ENCODE data around the gene COLEC12.

COLEC12 gene

DNA sequence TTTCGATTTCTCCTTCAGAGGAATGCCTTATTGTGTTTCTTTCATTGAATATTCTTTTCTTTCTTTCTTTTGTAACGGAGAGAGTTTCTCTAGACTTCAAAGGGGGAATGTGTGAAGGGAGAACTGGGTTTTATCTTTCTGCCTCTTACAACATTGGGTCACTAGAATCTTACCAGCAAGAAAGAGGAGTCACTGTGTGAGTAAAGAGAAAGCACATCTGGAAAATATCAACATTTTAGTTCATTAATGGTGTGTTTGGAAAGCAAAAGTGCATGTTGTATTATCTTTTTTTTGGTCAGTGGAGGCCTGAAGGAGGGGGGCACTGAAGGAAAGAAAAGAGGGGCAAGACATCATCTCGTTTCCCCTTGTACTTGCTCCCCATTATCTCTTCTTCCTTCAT lies 146.0 kb downstream of the COLEC12 start:
- DNase-seq, result no peak

DNA sequence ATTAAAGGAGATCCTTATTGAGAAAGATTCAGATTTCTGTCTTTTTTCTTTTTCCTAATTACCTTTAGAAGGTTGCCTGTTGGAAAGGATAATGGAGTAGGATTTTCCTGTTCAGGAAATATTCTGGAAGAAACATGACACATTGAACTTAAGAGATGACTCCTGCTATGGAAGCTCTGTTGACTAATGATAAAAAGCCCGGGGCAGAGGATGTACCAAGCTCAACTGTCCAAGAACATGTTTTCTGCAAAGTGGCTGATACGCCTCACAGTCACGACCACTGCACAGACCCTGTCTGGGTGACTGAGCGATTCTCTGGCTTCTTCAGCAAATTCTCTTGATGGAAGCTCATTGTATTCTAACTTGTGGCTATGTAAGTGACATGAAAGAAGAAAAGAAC lies 146.5 kb downstream of the COLEC12 start:
- peak; percentile 57 for DNase-seq

DNA sequence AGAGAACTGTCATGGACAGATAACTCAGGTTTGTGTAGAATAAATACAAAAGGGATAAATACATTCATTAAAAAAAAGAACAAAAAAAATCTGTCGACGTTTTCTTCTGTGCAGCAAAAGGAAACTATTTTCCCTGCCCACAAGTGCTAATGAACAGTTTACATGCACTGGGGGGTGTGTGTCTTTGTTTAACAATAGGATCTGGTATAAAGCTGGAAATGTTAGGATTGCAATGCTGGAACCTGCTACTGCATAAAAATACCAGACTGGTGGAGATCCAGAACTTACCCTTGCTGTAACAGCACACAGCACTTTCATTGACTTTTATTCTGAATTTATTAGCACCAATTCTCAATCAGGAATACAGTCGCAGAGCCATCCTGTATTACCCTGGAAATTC lies 148.1 kb downstream of the COLEC12 start:
- no peak for DNase-seq

DNA sequence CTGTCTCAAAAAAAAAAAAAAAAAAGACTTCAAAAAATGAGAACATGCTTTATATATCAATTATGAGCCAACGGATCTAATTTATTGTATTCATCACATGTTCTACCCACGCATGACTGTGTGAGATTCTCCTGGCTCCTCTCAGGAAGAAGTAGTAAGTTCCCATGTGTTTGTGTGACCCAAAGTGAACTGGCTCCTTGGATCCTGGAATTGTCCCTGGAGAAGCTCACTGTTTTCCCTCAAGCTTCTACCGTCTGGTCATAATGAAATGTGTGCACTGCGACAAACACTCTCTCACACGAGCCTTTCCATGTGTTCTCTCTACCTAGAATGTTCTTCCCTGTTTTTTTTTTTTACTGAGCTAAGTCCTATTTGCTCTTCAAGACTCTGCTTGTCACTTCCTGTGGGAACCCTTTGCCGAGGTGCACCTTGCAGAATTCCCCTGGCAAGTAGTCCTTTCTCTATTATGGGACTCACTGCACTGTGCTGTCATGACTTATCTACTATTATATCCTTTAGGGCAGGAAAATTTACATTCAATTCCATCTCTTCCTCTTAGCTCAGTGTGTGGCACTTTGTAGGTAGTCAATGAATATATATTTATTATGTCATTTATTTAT lies 149.4 kb downstream of the COLEC12 start:
- DNase-seq, result no peak

DNA sequence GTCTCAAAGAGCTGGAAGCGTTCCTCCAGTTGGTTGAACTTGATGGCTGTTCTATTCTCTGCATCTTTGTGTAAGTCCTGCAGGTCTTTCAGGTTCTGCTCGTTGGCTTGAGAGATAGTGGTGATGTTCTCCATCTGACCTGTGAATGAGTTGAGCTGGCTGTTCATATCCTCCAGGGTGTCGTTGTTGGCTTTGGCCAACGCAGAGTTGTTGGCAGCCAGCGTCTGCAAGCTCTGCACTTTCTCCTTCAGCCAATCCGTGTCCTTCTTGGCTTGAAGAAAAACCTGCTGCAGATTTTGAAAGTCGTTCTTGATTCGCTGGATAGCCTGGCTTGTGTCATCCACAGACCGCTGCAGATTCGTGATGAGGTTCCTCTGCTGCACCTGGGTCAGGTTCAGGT lies 153.9 kb downstream of the COLEC12 start:
- no peak for DNase-seq

DNA sequence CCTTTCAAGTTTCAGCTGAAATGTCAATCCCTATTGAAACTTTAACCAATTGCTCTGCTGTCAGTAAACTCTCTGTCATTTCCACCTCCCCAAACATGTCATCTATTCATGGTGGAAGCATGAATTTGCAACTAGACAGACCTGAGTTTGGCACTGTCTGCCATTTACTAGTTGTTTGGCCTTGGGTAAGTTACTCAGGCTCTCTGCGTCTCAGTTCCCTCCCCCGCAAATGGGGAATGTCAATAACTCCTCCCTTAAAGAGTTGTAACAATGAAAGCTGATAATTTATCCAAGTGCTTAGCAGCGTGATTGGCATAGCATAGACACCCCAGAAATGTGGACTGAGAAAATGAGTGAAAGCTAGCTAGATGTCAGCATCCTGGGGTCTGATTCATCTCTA lies 159.4 kb downstream of the COLEC12 start:
- DNase-seq, result no peak

DNA sequence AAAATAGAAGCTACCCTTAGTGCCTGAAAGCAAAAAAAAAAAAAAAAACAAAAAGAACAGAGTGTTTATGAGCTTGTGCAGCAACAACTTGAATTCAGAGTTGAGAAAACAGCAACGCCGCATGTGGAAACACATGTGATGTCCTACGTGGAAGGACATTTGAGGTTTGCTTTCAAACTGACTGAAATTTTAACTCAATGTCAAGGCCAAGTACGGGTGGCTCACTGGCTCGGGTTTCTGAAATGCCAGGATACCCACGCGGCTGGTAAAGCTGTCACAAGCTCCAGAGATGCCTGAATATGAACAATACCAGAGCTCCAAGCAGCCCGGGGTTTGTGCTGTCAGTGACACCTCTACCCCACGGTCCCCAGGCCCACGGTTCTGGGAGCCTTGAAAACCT lies 160.5 kb downstream of the COLEC12 start:
- no peak for DNase-seq

DNA sequence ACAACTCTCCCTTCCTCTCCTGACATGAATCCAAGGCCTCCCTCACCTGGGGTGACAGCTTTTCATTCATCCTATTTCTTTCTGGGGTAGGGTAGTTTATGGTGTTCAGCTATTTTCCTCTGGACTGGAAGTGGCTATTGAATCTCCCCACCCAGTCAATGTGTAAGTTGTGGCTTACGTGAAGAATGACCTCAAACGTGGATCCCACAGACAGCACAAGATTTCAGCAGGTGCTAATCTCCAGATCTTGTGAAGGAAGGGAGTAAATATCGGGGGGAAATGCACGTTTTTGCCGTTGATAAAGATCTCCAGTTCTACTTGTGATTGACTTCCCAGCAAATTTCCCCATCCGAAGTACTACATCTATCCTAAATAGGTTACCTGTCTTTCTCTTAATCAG lies 161.3 kb downstream of the COLEC12 start:
- no peak for DNase-seq

DNA sequence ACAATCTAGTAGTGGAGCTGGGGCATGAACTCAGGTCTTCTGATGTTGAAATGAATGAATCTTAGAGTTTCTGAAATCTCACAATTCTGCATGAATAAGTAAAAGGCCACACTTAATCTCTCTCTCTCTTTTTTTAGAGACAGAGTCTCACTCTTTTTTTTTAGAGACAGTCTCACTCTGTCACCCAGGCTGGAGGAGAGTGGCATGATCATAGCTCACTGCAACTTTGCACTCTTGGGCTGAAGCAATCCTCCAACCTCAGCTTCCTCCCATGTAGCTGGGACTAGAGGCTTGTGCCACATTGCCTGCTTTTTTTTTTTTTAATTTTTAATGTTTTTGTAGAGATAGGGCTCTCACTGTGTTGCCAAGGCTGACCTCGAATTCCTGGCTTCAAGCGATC lies 163.8 kb downstream of the COLEC12 start:
- no peak for DNase-seq

DNA sequence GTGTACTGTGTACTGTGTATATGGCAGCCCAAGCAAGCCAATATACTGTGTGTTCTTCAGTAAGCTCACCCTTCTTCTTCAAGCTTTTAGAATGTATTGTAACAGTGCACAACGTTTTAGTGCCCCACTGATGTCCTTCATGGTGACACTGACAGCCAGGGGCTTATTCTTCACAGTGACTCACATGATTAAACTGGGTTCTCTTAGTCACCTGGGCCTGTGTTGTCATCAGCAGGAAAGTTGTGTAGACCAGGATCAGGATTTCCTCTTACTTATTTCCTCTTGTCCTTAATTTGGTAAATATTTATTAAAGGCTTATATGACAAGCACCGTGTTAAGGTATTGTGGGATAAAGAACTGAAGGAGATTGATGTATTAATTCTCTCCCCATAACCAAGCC lies 164.8 kb downstream of the COLEC12 start:
- no peak for DNase-seq

DNA sequence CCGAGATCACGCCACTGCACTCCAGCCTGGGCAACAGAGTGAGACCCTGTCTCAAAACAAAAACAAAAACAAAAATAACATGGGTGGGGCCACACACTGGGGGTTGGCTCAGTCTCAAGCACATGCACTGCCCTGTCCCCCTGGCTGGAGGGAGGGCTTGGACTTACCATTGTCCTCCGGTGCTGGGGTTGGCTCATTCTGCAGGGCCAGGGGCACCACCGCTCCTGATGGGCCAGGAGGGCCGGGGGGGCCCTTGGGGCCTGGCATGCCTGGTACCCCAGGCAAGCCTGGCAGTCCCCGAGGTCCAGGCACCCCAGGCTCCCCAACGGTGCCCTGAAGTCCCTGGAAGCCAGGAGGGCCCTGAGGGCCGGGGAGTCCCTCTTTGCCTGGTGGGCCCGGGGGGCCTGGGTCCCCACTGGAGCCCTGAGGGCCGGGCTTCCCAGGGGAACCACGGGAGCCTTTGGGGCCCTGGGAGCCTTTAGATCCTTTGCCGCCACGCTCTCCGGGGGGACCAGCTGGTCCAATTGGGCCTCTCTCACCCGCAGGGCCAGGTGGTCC lies 165.8 kb downstream of the COLEC12 start:
- no peak for DNase-seq

DNA sequence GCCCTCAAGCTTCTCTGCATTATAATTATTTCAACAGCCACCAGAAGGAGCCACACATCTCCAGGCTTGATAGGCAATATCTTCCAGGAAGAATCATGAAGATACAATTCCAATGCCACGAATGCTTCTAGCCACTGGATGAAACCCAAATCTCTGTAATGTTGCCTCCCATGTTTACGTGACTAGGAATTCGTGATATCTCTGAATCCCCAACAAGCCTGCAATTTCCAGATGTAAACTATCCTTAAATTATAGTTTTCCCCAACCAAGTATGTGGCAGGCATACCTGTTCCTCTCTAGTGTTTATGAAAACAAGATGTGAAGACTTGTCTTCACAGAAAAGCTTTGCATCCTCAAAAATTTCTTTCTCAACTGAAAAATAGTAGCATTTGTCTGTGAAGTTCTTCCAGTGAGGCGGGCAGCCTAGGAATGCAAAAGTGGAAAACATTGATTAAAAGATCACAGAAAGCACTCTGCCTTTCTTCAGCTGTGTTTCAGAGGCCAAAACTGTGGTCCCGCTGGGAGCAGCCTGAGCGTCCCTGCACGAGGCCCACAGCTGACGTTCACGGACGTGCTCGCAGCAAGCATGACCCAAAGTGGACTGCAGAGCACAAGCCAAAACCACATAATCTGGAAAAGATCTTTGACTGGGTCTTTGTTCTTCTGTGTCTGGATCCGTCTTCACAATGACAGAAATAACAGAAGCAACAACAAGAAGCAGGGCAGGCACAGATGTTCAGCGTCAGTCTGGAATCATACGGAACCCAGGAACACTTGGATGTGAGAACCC lies 167.6 kb downstream of the COLEC12 start:
- no peak for DNase-seq

DNA sequence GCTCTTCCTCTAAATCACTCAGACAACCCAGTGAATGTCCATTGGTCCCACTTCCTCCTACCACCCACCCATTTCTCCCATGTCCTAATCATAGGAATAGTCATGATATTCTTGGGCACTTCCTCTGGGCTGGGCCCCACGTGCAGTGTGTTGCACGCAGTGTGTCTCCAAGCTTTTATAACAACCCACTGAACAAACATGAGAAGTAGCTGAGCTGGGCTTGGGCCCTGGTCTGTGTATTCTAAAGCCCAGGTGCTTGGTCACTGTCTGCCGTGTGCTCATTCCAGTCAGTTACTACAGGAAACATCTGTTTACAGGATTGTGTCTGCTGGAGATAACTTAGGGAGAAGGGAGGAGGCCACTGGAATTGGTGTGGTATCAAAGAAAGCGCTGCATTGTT lies 168.5 kb downstream of the COLEC12 start:
- DNase-seq, result no peak

DNA sequence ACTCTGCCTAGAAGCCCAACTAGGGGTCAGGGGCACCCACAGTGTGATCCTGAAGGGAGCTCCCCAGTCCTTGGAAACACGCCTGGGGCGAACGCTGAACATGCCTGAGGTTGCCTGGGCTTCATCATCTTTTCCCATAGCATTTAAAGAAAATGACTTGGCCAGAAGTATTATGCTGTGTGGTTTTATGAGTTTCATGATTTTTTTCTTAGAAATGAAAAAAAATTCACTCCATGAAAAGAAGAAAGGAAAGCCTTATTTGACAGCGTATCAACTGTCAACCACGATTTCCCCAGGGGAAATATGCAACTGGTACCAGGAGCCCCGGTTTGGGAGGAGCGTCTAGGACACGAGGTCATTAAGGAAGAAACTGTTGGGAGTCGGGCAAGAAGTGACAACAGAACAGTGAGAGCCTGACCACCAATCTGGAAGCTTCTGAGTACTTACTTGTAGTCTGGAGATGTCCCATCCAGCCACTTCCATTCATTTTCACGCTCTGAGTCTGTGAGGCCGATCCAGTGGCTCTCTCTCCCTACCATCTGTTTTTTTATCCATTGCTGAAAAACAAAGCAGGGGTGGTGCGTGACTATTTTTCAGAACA lies 169.2 kb downstream of the COLEC12 start:
- DNase-seq, result no peak

DNA sequence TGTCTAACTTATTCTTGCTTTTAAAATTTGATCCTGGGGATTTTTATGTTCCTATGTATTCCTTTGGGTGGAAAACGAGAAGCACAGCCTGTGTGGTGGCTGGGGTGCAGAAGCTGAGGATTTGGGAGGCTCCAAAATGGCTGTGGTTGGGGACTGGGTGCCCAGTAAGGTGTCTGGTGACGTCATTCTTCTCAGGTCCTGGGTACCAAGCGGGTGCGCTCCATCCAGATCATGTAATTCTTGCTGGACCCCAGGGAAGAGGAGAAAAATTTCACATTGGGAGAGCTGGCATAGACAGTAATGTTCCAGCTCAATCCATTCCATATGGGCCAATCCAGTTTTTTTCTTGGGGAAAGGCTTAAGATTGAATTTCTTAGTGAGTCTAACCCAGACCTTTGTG lies 171.6 kb downstream of the COLEC12 start:
- DNase-seq, result no peak

DNA sequence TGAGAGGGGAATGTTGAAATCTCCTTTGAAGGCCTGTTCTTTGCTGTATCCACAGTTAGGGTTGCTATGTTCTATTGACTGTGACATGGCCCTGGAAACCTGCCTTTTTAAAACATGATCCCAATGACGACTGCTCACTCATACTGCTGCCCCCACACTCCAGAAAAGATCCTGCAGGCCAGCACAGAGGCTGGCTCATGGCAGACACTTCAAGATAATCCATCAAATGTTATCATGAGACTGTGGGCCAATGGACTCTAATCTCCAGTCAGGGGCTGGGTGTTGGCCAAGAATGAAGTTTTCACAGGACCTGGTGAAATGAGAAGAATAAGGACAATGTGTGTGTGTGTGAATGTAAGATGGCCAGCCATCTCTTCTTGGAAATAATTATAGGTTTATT lies 173.7 kb downstream of the COLEC12 start:
- DNase-seq, result no peak

DNA sequence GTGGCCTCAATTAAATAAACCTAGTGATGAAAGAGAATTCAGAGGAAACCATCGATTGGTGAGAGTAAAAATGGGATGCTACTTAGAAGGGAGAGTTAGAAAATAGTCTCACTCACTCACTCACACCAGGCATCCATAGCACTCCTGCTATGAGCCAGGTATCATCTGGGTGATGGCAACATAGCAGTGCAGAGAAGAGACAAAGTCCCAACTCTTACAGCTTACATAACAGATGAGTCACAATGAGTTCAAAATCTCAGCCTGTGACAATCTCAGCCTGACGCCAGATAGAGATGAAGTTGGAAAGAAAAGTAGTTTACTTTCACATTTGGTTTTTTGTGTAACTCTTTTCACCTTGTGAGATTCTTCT lies 177.3 kb downstream of the COLEC12 start:
- peak; percentile 29 for DNase-seq

DNA sequence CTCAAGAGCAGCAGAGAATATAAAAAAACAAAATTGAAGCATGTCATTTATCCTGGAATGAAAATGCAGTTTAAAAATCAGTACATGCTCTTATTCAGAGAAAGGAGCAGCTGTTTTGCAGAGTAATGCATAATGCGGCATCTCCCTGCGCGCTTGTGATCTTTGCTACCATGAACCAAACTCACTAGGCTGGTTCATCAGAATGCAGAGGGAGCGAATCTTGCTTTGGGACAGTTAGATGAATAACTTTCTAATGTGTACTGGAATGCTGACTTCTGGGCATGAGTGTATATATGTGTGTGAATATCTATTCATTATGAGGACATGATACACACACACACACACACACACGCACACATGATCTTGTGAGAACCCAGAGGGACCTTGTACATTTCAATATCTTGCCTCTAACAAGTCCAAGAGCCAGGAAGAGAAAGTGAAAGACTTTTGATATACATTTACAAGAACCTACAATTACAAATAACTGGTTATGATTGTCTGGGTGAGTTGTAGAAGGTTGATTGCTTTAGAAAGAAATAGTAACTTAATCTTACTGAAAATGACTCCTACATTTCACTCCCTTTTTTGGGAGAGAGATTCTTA lies 178.5 kb downstream of the COLEC12 start:
- DNase-seq, result no peak

DNA sequence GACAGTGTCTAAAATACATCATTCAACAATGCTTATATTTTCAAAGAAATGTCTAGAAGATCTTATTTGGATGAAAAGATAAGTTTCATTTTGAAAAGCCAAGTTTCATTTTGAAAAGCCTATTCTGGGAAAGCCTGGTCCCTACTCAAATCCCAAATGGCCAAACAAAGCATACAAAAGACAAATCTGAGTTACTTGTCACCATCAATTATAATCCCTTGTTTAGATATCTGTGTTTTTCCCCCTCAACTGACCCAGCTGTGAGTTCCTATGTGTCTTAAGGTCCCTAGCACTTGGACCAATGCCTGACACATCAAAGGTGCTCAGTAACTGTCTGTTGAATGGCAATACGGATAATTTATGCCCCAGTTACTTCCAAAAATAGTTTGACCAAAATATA lies 180.3 kb downstream of the COLEC12 start:
- no peak for DNase-seq

DNA sequence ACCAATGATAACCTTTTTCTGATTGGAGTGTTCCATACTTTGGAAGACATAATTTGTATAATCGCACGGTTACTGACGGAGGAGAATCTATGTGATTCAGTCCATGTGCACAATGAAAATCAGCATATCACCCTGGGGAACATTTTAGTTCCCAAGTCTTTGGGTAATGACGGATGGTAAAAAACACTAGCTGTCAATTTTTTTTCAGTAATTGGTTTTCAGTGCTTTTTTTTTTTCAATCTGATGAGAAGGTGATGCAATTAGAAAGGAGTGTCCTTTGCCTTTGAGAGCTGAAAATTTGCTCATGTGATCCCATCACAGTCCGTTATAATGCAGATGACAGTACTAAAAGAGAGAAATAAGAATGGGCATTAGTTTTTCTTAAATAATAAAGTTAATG lies 180.8 kb downstream of the COLEC12 start:
- DNase-seq, result no peak

DNA sequence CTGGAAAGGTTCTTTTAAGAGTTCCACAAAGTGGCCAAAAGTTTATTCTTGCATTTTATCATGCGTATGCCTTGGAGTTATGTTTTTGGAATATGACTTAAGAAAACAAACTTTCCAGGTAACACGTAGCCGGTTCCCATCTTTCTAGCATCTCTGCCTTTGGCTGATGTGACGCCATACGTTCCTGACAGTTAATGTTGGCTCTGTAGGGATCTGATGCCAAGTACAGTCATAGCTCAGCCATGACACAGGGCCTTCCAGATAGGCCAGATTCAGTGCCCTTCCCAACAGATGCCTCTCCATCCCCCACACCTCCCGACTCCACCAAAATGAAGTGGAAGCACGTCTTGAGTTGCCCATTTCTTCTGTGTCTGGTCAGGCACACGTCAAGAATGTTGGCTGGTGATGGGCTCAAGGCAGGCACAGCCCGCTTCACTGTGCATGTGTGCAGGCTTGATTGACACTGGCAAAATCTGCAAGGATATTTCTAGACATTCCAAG lies 181.7 kb downstream of the COLEC12 start:
- DNase-seq, result no peak

DNA sequence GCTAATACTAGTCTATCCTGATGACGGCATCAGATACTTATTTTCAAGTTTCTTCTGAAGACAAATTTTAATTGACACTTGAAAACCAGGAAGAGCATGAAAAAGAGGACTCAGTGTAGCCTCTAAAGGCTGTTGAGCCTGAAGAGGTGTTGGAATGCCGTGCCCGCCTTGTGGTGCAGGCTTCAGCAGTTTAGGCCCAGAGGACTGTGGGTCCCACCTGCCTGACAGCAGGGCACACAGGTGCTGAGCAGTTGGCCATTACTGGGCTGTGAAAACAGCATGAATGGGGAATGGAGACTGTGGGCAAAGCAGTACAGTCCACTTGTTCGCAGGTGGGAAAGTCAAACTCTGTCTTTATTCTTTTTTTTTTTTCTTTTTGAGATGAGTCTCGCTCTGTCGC lies 182.9 kb downstream of the COLEC12 start:
- no peak for DNase-seq

DNA sequence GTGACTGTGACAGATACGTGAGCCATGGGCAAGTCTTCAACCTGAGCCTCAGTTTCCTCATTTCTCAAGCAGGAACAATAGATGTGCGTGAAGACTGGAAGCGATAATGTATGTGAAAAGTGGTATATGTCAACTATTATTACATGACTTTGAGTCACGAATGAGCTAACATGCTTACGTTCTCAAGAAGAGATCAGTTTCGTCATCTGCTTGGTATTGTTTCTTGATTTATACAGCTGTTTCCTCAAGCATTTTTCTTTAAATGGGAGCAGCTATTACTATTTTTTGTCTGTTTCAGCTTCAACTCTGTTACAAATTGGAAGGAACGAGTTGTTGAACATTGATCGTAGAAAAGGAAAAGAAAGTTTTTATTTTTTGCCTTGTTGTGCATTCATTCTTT lies 184.1 kb downstream of the COLEC12 start:
- DNase-seq, result no peak

DNA sequence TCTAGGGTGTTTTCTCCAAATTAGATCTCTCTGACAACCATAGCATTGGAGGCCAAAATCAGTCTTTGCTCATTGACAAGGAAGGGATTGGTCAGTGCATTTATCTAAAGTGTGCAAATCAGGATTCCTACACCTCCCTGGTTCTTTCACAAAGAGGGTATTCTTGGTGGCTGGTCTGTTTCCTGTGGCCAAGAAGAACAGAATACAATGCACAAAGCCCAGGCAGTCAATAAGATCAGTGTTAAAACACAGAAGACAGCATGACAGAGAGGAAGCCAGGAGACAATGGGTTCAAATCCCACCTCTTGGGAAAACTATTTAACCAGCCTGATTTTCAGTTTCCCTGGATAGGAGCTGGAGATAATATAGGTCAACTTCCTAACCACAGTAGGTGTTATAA lies 186.6 kb downstream of the COLEC12 start:
- no peak for DNase-seq
